PC-3 (cell line): Measurements from ENCODE around the gene FUS.

ENCODE experiments used
- EZH2 ChIP-seq: fragments of 300-600 bp; sonication (generic); IDR thresholded peaks from one replicate; pipeline ENCODE4 v1.6.1; 2017; ENCODE audit warnings: antibody characterized with exemption, mild to moderate bottlenecking, low read length; ENCODE audit not compliant: unreplicated experiment
- TF ChIP-seq, protein P1 (sequence below): fragments of 300-600 bp; sonication (generic); conservative IDR thresholded peaks from 2 replicates; pipeline ENCODE4 v1.5.1; 2017; ENCODE audit warnings: antibody characterized with exemption, low read depth, mild to moderate bottlenecking, low read length

DNA sequence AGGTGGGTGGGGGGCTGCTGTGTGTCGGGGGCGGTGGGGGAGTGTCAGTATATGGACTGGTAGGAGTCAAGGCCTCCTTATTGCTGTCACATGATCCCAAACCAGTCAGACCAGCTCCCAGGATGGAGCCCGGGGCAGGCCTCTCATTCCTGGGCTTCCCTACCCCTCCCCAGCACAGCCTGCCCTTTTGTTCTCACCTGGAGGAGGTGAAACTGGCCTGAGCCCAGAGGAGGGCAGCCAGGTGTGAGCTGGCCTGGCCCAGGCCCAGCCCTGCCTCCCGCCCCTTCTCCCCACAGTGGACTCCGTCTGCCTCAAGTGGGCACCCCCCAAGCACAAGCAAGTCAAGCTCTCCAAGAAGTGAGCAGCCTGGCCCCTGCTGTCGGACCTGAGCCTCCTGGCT, 49.0 kb upstream of the FUS start:
- TF ChIP-seq, protein P1, sequence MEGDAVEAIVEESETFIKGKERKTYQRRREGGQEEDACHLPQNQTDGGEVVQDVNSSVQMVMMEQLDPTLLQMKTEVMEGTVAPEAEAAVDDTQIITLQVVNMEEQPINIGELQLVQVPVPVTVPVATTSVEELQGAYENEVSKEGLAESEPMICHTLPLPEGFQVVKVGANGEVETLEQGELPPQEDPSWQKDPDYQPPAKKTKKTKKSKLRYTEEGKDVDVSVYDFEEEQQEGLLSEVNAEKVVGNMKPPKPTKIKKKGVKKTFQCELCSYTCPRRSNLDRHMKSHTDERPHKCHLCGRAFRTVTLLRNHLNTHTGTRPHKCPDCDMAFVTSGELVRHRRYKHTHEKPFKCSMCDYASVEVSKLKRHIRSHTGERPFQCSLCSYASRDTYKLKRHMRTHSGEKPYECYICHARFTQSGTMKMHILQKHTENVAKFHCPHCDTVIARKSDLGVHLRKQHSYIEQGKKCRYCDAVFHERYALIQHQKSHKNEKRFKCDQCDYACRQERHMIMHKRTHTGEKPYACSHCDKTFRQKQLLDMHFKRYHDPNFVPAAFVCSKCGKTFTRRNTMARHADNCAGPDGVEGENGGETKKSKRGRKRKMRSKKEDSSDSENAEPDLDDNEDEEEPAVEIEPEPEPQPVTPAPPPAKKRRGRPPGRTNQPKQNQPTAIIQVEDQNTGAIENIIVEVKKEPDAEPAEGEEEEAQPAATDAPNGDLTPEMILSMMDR: no peak
- no peak for TF ChIP-seq EZH2
